Fibroblast of the aortic adventitia (primary cell): ENCODE results near the gene TRAPPC6A. TPM values are rescaled to one million over a fixed set of nuclear protein-coding genes. Genes with fewer than 3 reads are reported as not detected.

Experiments
- DNase-seq: peaks from one replicate; pipeline ENCODE4 v3.0.0-alpha.2; 2010; ENCODE audit warnings: low read depth
- H3K4me3 ChIP-seq: 2 replicates; pipeline ENCODE4 v1.5.1; 2011; ENCODE audit warnings: low read depth, mild to moderate bottlenecking, control low read depth, low read length, moderate library complexity
- CTCF ChIP-seq: IDR thresholded peaks from 2 replicates; pipeline ENCODE4 v1.5.1; 2011; ENCODE audit warnings: mild to moderate bottlenecking, low read length, control low read depth, inconsistent platforms; ENCODE audit not compliant: insufficient read depth
- total RNA-seq: library from RNA; depleted of rRNA; stranded (reverse); fragments of >200 nt; gene quantifications from 2 replicates; pipeline ENCODE4 v1.2.3, GENCODE V29; 2012; ENCODE audit warnings: low replicate concordance

The TRAPPC6A gene
- total RNA-seq, 1 donor = 6.9 TPM

- no peak for DNase-seq
- no peak for TF ChIP-seq CTCF
- H3K4me3 ChIP-seq = no peak overlapping the region
Observed at GRCh38 chr19:45159210-45159970, 18.6 kb downstream of the TRAPPC6A start.

DNA sequence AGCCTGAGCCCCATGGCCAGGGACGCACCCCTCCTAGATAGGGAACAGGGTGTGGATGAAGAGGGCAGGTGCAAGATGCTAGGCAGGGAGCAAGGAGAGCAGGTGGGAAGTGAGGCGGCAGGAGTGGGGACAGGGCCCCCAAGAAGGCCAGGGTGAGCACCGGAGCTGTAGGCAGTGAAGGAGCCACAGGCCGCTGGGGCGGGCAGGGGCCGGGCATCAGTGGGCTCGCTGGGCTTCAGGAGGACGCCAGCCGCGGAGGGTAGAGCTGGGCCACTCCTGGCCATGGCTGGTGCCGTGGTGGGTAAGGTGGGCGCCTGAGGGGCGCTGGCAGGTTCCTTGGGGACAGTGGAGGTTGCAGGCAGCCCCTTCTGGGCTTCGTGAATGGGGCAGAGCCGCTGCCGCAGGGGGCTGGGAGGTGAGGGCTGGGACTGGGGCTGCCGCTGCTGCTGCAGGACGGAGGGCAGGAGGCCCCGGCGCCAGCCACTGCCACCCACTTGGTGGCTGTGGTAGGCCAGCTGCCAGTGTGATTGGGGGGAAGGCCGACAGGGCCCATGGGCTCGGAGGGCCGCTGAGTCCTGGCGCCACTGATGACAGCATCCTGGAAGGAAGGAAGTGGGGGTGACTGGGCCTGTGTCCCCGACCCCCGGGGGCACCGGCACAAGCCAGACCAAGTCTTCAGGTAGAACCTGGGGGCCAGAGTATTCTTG is 19.4 kb downstream of the TRAPPC6A start:
- DNase-seq = no peak
- H3K4me3 ChIP-seq = no peak overlapping the region
- no peak for TF ChIP-seq CTCF

- H3K4me3 ChIP-seq = no peak overlapping the region
- TF ChIP-seq CTCF = no peak
- no peak for DNase-seq
Observed at GRCh38 chr19:45156751-45157150, 21.3 kb downstream of the TRAPPC6A start.

- H3K4me3 ChIP-seq = no peak overlapping the region
- TF ChIP-seq CTCF = no peak
- DNase-seq = no peak
Observed at GRCh38 chr19:45156011-45156630, 21.9 kb downstream of the TRAPPC6A start.

GRCh38 chr19:45154064-45154827 is 23.8 kb downstream of the TRAPPC6A start:
- peak; percentile 83 for DNase-seq
- H3K4me3 ChIP-seq = no peak overlapping the region
- TF ChIP-seq CTCF = no peak

DNA sequence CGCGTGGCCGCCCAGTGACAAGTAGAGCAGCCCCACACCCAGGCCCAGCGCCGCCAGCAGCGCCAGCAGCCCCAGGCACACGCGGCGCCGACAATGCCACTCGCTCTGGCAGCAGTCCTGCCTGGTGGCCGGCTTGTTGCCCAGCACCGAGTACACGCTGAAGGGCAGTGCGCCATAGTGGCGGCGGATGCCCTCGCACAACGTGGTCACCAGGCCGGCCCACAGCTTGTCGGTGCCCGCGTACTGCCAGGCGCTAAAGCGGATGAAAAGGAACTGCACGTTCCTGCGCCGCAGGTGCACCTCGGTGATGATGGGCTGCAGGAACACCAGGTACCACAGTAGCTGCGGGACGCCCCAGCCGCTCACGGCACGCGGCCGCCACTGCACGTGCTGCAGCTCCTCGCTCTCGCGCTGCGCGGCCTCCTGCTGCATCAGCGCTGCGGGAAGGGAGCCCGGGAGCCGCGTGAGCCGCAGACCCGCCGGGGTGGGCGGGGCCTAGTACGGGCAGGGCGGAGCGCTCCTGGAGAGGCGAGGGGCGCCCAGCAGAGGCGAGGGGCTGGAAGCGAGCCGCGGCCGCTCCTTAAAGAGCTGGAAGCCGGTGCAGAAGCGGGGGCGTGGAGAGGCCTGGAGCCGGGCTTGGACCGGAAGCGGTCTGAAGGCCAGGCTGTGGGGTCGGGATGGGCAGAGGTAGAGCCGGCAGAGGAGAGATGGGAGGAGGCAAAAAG is 24.5 kb downstream of the TRAPPC6A start:
- no peak for TF ChIP-seq CTCF
- peak overlapping the region; percentile 9 for H3K4me3 ChIP-seq
- DNase-seq = peak; percentile 42
